ENCODE measurements around the gene ZNF287. TPM values are rescaled to one million over a fixed set of nuclear protein-coding genes. Genes with fewer than 3 reads are reported as not detected.

Gene ZNF287
- total and polyA plus RNA-seq, 9 of the 15 experiments (the other 6 are each of a cell fraction or from before 2014, with no cell fraction given), result 0.01 to 0.27 (median 0.18) TPM; not detected in 2

DNA sequence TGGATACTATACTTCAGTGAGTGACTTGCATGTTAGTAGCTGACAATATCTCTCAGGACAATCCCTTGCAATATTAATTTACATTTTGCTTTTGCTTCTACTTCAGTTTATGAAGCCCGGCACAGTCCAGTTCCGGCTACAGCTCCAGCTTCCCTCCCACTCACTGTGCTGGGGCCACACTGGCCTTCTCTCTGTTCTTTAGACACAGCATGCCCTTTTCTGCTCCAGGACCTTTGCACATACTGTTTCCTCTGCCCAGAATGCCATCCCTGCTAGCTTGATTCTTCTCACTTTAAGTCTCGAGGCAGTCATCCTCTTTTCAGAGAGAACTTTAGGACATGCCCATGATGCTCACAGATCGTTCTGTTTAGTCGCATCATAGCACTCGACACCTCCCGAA is 51.5 kb downstream of the ZNF287 start:
- Histone ChIP-seq H4K20me1 (replicated peaks; ENCODE audit: control insufficient read depth, insufficient read depth, low read length) (no peaks in the 10 kb centered on the region), H3K27ac (ENCODE audit: extremely low read depth, low read depth, low read length) (no peak overlapping the region), H3K36me3 (ENCODE audit: control insufficient read depth, insufficient read depth, low read length) (no peaks in the 10 kb centered on the region), H3K9me1 (ENCODE audit: control insufficient read depth, insufficient read depth, low read length) (no peaks in the 10 kb centered on the region), H3K4me3 (no peak overlapping the region), H3K9me3 (replicated peaks; ENCODE audit: control insufficient read depth, insufficient read depth, low read depth, low read length) (no peaks in the 10 kb centered on the region), H2AFZ (ENCODE audit: low read depth, low read length) (no peak overlapping the region), H3K4me2 (ENCODE audit: insufficient read depth, low read length) (no peak overlapping the region), H3K4me1 (replicated peaks in 1 of 2; ENCODE audit: control insufficient read depth in 2 of 2, insufficient read depth in 2 of 2, low read length in 2 of 2) (peaks cover 0 to 11% of the 10 kb centered on the region in 2 experiments; a peak in 3 of 5 replicates), H3K27me3 (ENCODE audit: control insufficient read depth in 2 of 2, insufficient read depth in 2 of 2, low read length in 2 of 2) (peaks cover 0 to 12% of the 10 kb centered on the region in 2 experiments; a peak in 3 of 5 replicates), H3K79me2 (ENCODE audit: control insufficient read depth, insufficient read depth, low read length) (no peaks in the 10 kb centered on the region), H3K9ac (ENCODE audit: insufficient read depth in 1 of 2, low read depth in 2 of 2, low read length in 2 of 2) (no peak overlapping the region)
- no TSS peak for BruUV-seq (replicated peaks)
- no peak for FAIRE-seq
- ChIA-PET CTCF (ENCODE audit: low intra/inter-chr PET ratio) (interaction anchor here (0.9 kb wide), 1 partner anchor 64 kb away, joined by 3 read pairs; no protein-coding TSS in a partner anchor), POLR2A (no interaction called here)
- no peak for ATAC-seq
- in situ Hi-C loops (cut with MboI), result no loop called here
- no peak for DNase-seq (ENCODE audit: extremely low read depth in 1 of 4, low spot score in 3 of 4)
- 41% methylated on average over 7 of the region's 7 CpGs for WGBS (ENCODE audit: insufficient coverage, low coverage, missing lambda C conversion rate)
- intact Hi-C loops (cut with micrococcal nuclease), result no loop called here
- TF ChIP-seq, protein P1, sequence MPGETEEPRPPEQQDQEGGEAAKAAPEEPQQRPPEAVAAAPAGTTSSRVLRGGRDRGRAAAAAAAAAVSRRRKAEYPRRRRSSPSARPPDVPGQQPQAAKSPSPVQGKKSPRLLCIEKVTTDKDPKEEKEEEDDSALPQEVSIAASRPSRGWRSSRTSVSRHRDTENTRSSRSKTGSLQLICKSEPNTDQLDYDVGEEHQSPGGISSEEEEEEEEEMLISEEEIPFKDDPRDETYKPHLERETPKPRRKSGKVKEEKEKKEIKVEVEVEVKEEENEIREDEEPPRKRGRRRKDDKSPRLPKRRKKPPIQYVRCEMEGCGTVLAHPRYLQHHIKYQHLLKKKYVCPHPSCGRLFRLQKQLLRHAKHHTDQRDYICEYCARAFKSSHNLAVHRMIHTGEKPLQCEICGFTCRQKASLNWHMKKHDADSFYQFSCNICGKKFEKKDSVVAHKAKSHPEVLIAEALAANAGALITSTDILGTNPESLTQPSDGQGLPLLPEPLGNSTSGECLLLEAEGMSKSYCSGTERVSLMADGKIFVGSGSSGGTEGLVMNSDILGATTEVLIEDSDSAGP (CRISPR knock-in tag; IDR thresholded peaks at IDR 0.05), result no peak
- TF ChIP-seq, protein P2, sequence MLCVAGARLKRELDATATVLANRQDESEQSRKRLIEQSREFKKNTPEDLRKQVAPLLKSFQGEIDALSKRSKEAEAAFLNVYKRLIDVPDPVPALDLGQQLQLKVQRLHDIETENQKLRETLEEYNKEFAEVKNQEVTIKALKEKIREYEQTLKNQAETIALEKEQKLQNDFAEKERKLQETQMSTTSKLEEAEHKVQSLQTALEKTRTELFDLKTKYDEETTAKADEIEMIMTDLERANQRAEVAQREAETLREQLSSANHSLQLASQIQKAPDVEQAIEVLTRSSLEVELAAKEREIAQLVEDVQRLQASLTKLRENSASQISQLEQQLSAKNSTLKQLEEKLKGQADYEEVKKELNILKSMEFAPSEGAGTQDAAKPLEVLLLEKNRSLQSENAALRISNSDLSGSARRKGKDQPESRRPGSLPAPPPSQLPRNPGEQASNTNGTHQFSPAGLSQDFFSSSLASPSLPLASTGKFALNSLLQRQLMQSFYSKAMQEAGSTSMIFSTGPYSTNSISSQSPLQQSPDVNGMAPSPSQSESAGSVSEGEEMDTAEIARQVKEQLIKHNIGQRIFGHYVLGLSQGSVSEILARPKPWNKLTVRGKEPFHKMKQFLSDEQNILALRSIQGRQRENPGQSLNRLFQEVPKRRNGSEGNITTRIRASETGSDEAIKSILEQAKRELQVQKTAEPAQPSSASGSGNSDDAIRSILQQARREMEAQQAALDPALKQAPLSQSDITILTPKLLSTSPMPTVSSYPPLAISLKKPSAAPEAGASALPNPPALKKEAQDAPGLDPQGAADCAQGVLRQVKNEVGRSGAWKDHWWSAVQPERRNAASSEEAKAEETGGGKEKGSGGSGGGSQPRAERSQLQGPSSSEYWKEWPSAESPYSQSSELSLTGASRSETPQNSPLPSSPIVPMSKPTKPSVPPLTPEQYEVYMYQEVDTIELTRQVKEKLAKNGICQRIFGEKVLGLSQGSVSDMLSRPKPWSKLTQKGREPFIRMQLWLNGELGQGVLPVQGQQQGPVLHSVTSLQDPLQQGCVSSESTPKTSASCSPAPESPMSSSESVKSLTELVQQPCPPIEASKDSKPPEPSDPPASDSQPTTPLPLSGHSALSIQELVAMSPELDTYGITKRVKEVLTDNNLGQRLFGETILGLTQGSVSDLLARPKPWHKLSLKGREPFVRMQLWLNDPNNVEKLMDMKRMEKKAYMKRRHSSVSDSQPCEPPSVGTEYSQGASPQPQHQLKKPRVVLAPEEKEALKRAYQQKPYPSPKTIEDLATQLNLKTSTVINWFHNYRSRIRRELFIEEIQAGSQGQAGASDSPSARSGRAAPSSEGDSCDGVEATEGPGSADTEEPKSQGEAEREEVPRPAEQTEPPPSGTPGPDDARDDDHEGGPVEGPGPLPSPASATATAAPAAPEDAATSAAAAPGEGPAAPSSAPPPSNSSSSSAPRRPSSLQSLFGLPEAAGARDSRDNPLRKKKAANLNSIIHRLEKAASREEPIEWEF (CRISPR knock-in tag; IDR thresholded peaks at IDR 0.05), result no peak
- TF ChIP-seq POLR3G (IDR thresholded peaks at IDR 0.05; ENCODE audit: extremely low read depth, insufficient read length, insufficient replicate concordance) (no peak), MAZ (CRISPR knock-in tag; conservative IDR thresholded peaks at IDR 0.05 in 1 of 2, IDR thresholded peaks at IDR 0.05 in 1 of 2) (no peak), RBM25 (IDR thresholded peaks at IDR 0.05; ENCODE audit: low read depth, low read length, severe bottlenecking) (peak; percentile 30), TEAD2 (tag; IDR thresholded peaks at IDR 0.05) (no peak)

All from K562 (cell line).